T-helper 17 cell (primary cell): ENCODE measurements around the gene ACVR1. TPM values are rescaled to one million over a fixed set of nuclear protein-coding genes. Genes with fewer than 3 reads are reported as not detected.

Experiments
- ATAC-seq: fragments of 150-1000 bp; cut with Tn5 transposase; 2 replicates; pipeline ENCODE4 v1.10.0; 2021; ENCODE audit warnings: mild to moderate bottlenecking, moderate library complexity
- DNase-seq, 3 donors: peaks; one replicate each; pipeline versions ENCODE4 v3.0.0 to v3.0.0-alpha.2; 2020 to 2021
- H3K9me3 ChIP-seq: one replicate; pipeline ENCODE4 v1.7.0; 2013; ENCODE audit warnings: low read length, mild to moderate bottlenecking; ENCODE audit not compliant: control insufficient read depth, poor library complexity, severe bottlenecking
- H3K27ac Mint-ChIP-seq: one replicate; pipeline ENCODE4 v1.8.0; 2022; ENCODE audit warnings: mild to moderate bottlenecking, moderate library complexity, mixed read lengths
- H3K27me3 Mint-ChIP-seq: one replicate; pipeline ENCODE4 v1.8.0; 2022; ENCODE audit warnings: mixed read lengths
- H3K36me3 Mint-ChIP-seq: one replicate; pipeline ENCODE4 v1.8.0; 2022; ENCODE audit warnings: low read depth, mixed read lengths
- H3K4me1 Mint-ChIP-seq: one replicate; pipeline ENCODE4 v1.8.0; 2022; ENCODE audit warnings: mild to moderate bottlenecking, mixed read lengths
- H3K4me3 Mint-ChIP-seq: one replicate; pipeline ENCODE4 v1.8.0; 2022; ENCODE audit warnings: mild to moderate bottlenecking, moderate library complexity, mixed read lengths
- total RNA-seq, 4 donors: library from RNA in 2 of 4; stranded (reverse) in 2 of 4; gene quantifications; one replicate each; pipeline ENCODE4 v1.2.3 and lab custom pipeline; 2022 to 2026

The ACVR1 gene
- total RNA-seq, 2 donors from 2014 or later = 37.4 to 38.2 TPM

- H3K9me3 ChIP-seq = no peaks in the 10 kb centered on the region
- Mint-ChIP-seq H3K36me3 (peaks cover 4% of the 10 kb centered on the region), H3K4me1 (peaks cover 42% of the 10 kb centered on the region), H3K27me3 (no peaks in the 10 kb centered on the region), H3K27ac (no peak overlapping the region), H3K4me3 (no peak overlapping the region)
- ATAC-seq (no peak), DNase-seq (no peak)
Measured at GRCh38 chr2:157839822-157840221, 36.3 kb downstream of the ACVR1 start.

- peaks cover 41% of the 10 kb centered on the region for H3K4me1 Mint-ChIP-seq
- H3K27me3 Mint-ChIP-seq = no peaks in the 10 kb centered on the region
- no peak for DNase-seq
- H3K4me3 Mint-ChIP-seq = no peak overlapping the region
- no peak for ATAC-seq
- no peak overlapping the region for H3K27ac Mint-ChIP-seq
- peaks cover 4% of the 10 kb centered on the region for H3K36me3 Mint-ChIP-seq
- no peaks in the 10 kb centered on the region for H3K9me3 ChIP-seq
Measured at GRCh38 chr2:157839162-157839801, 36.8 kb downstream of the ACVR1 start.

DNA sequence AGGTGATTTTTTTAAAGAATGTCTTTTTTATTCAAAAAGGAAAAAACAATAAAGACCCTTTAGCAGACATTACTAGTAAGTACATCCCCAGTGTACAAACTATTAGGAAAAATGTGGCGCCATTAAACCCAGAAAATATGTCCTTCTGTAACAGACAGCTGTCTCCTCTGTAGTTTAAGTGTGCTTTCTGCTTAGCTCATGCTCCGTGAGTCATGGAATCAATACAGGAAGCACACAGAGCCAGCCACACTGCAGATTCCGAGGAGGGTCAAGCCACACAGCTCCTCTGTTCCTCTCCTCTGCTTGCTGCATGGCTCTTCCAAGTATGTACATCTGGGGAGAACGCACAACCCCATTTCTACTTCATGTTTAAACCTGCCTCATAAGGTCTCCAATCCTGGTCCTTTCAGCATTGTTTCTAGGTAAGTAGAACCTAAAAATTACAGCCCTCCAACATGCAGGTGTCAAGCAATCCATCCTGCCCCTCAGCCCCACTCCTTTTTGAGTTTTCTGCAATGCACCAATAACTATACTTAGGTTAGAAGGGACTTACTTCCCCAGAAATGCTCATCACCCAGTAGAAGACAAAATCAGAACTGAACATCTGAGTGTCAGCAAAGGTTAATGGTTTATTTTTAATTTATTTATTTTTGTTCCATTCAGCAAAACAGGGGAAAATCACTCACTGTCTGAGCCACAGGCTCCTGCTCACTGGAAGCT lies 37.5 kb downstream of the ACVR1 start:
- Mint-ChIP-seq H3K4me3 (no peak overlapping the region), H3K4me1 (peaks cover 37% of the 10 kb centered on the region), H3K27me3 (no peaks in the 10 kb centered on the region), H3K27ac (peak overlapping the region; percentile 19), H3K36me3 (peaks cover 2% of the 10 kb centered on the region)
- DNase-seq (no peak), ATAC-seq (no peak)
- no peaks in the 10 kb centered on the region for H3K9me3 ChIP-seq

GRCh38 chr2:157837851-157838441 lies 38.2 kb downstream of the ACVR1 start:
- H3K4me1 Mint-ChIP-seq = peaks cover 37% of the 10 kb centered on the region
- no peaks in the 10 kb centered on the region for H3K27me3 Mint-ChIP-seq
- DNase-seq (no peak), ATAC-seq (no peak)
- H3K27ac Mint-ChIP-seq = peak overlapping the region; percentile 19
- H3K36me3 Mint-ChIP-seq = no peaks in the 10 kb centered on the region
- no peak overlapping the region for H3K4me3 Mint-ChIP-seq
- H3K9me3 ChIP-seq = no peaks in the 10 kb centered on the region

DNA sequence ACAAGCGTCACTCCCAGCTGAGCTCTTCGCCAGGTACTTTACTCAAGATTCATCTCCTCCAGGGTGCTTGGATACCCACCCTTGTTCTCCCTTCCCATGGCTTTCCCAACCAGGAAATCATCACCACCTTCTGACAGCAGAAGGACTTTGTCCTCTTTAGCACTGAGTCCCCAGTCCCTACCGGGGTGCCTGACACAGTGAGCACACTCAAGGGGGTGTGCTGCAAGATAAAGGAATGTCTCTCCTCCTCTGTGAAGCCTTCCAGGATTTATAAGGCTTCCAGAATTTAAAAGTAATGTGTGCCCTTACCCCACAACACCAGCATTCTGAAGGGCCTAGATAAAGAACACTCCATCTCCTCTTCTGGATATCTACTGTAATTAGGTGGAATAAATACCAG lies 39.6 kb downstream of the ACVR1 start:
- Mint-ChIP-seq H3K27me3 (no peaks in the 10 kb centered on the region), H3K4me3 (no peak overlapping the region), H3K36me3 (no peaks in the 10 kb centered on the region), H3K4me1 (peaks cover 43% of the 10 kb centered on the region), H3K27ac (no peak overlapping the region)
- H3K9me3 ChIP-seq = no peaks in the 10 kb centered on the region
- DNase-seq (no peak), ATAC-seq (no peak)

DNA sequence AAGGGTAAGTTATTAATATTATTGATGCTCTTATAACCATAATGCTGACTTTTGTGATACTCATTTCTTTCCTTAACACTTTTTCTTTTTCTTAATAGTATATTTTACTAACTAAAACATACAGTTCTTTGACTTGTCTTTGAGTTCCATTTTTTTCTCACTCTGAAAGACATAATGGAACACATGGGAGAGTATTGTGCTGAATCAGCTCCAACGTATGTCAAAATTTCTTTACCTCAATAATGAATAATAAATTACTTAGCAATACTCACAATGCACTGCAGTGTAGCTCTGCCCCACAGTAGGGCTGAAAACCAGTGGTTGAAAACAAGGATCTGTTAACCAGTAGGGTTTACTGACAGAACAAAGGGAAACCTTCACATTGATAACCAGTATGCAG lies 40.7 kb downstream of the ACVR1 start:
- H3K4me3 Mint-ChIP-seq = no peak overlapping the region
- no peak for ATAC-seq
- H3K27me3 Mint-ChIP-seq = no peaks in the 10 kb centered on the region
- peaks cover 44% of the 10 kb centered on the region for H3K4me1 Mint-ChIP-seq
- H3K9me3 ChIP-seq = no peaks in the 10 kb centered on the region
- no peak overlapping the region for H3K27ac Mint-ChIP-seq
- H3K36me3 Mint-ChIP-seq = no peaks in the 10 kb centered on the region
- no peak for DNase-seq

GRCh38 chr2:157835006-157835405 lies 41.1 kb downstream of the ACVR1 start:
- H3K9me3 ChIP-seq = no peaks in the 10 kb centered on the region
- no peaks in the 10 kb centered on the region for H3K36me3 Mint-ChIP-seq
- no peak for DNase-seq
- no peak for ATAC-seq
- H3K27ac Mint-ChIP-seq = no peak overlapping the region
- no peaks in the 10 kb centered on the region for H3K27me3 Mint-ChIP-seq
- no peak overlapping the region for H3K4me3 Mint-ChIP-seq
- peaks cover 44% of the 10 kb centered on the region for H3K4me1 Mint-ChIP-seq

GRCh38 chr2:157833721-157834120 lies 42.4 kb downstream of the ACVR1 start:
- Mint-ChIP-seq H3K36me3 (no peaks in the 10 kb centered on the region), H3K27me3 (no peaks in the 10 kb centered on the region), H3K27ac (no peak overlapping the region), H3K4me1 (peaks cover 40% of the 10 kb centered on the region), H3K4me3 (no peak overlapping the region)
- no peak for ATAC-seq
- no peak for DNase-seq
- no peaks in the 10 kb centered on the region for H3K9me3 ChIP-seq

GRCh38 chr2:157831573-157832315 lies 44.4 kb downstream of the ACVR1 start:
- no peak overlapping the region for H3K27ac Mint-ChIP-seq
- no peaks in the 10 kb centered on the region for H3K27me3 Mint-ChIP-seq
- H3K4me1 Mint-ChIP-seq = peaks cover 24% of the 10 kb centered on the region
- ATAC-seq = no peak
- no peak overlapping the region for H3K4me3 Mint-ChIP-seq
- no peaks in the 10 kb centered on the region for H3K36me3 Mint-ChIP-seq
- no peak for DNase-seq
- H3K9me3 ChIP-seq = no peaks in the 10 kb centered on the region

- Mint-ChIP-seq H3K4me3 (no peak overlapping the region), H3K27me3 (no peaks in the 10 kb centered on the region), H3K36me3 (no peaks in the 10 kb centered on the region), H3K4me1 (peaks cover 17% of the 10 kb centered on the region), H3K27ac (peak overlapping the region; percentile 59)
- ATAC-seq (no peak), DNase-seq (no peak)
- H3K9me3 ChIP-seq = no peaks in the 10 kb centered on the region
Measured at GRCh38 chr2:157830696-157831570, 45.2 kb downstream of the ACVR1 start.

GRCh38 chr2:157830266-157830665 lies 45.9 kb downstream of the ACVR1 start:
- no peak overlapping the region for H3K4me3 Mint-ChIP-seq
- DNase-seq (no peak), ATAC-seq (no peak)
- peaks cover 5% of the 10 kb centered on the region for H3K36me3 Mint-ChIP-seq
- peak overlapping the region; percentile 59 for H3K27ac Mint-ChIP-seq
- H3K9me3 ChIP-seq = no peaks in the 10 kb centered on the region
- peaks cover 20% of the 10 kb centered on the region for H3K4me1 Mint-ChIP-seq
- no peaks in the 10 kb centered on the region for H3K27me3 Mint-ChIP-seq

GRCh38 chr2:157827377-157827776 lies 48.8 kb downstream of the ACVR1 start:
- no peak for DNase-seq
- Mint-ChIP-seq H3K36me3 (peaks cover 7% of the 10 kb centered on the region), H3K4me1 (peaks cover 23% of the 10 kb centered on the region), H3K27ac (no peak overlapping the region), H3K27me3 (no peaks in the 10 kb centered on the region), H3K4me3 (no peak overlapping the region)
- no peaks in the 10 kb centered on the region for H3K9me3 ChIP-seq
- no peak for ATAC-seq
